ENCODE data around the gene BRMS1.
A peak's percentile ranks its signal among the peaks of the same experiment; 100 is the strongest.

Gene BRMS1

DNA sequence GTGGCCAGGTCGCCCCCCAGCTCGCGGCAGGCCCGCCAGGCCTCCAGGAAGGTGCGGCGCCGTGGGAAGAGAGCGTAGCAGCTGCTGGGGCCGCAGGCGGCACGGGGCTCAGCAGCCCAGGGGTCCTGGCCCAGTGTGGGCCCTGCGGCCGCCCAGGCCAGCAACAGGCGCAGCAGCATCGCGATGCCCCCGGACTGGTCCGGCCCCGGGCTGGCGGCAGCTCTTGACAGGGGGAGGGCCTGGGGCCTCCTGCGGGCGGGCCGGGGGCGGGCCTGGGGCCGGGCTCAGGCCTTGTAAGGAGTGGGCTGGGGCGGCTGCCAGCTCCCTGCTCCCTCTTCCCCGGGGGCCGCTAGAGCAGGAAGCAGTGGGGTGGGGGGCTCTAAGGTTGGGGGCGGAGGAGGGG, 28.1 kb downstream of the BRMS1 start, which contains the start of gene CD248:
CD248 (minus strand) TSS at position 196 of the 403 bp plus-strand sequence; CDS start at position 179, 17 bp downstream.
- Histone ChIP-seq H3K4me3 (ENCODE audit: control insufficient read depth in 1 of 7, extremely low read depth in 1 of 7, insufficient read depth in 4 of 7, low read depth in 2 of 7, low read length in 6 of 7) (peak within 1 kb of the TSS in 5 of 7 experiments; percentile 9 to 65 (median 43)), H3K4me1 (ENCODE audit: control extremely low read depth in 1 of 4, control insufficient read depth in 4 of 4, insufficient read depth in 4 of 4, low read length in 3 of 4) (peaks cover 11 to 53% (median 47%) of the 10 kb centered on the region in 4 experiments), H3K27me3 (replicated peaks in 2 of 5; ENCODE audit: control insufficient read depth in 4 of 5, insufficient read depth in 5 of 5, low read length in 4 of 5) (no peaks in the 10 kb centered on the region), H3K9me3 (ENCODE audit: control extremely low read depth in 1 of 5, control insufficient read depth in 4 of 5, insufficient read depth in 2 of 5, low read depth in 1 of 5, low read length in 4 of 5) (no peaks in the 10 kb centered on the region), H3K36me3 (ENCODE audit: control insufficient read depth in 4 of 4, insufficient read depth in 4 of 4, low read length in 3 of 4) (no peaks in the 10 kb centered on the region), H3K27ac (ENCODE audit: insufficient read depth in 1 of 2, low read depth in 1 of 2, low read length in 2 of 2, poor library complexity in 1 of 2, severe bottlenecking in 2 of 2) (peak within 1 kb of the TSS in 1 of 2 experiments; percentile 58)
- POLR2A ChIA-PET: interaction anchor here (0.7 kb wide), 1 partner anchor 27 kb away, joined by 3 read pairs; no protein-coding TSS in a partner anchor
- WGBS (ENCODE audit: insufficient coverage): 15% methylated on average over 11 of the region's 29 CpGs
- peak in 1 of 3 donors; percentile 27 for DNase-seq
- CTCF ChIA-PET: interaction anchor here (0.8 to 3.4 kb wide), 4 partner anchors 10 to 40 kb away, joined by 3 to 14 read pairs (median 7); no protein-coding TSS in a partner anchor

DNA sequence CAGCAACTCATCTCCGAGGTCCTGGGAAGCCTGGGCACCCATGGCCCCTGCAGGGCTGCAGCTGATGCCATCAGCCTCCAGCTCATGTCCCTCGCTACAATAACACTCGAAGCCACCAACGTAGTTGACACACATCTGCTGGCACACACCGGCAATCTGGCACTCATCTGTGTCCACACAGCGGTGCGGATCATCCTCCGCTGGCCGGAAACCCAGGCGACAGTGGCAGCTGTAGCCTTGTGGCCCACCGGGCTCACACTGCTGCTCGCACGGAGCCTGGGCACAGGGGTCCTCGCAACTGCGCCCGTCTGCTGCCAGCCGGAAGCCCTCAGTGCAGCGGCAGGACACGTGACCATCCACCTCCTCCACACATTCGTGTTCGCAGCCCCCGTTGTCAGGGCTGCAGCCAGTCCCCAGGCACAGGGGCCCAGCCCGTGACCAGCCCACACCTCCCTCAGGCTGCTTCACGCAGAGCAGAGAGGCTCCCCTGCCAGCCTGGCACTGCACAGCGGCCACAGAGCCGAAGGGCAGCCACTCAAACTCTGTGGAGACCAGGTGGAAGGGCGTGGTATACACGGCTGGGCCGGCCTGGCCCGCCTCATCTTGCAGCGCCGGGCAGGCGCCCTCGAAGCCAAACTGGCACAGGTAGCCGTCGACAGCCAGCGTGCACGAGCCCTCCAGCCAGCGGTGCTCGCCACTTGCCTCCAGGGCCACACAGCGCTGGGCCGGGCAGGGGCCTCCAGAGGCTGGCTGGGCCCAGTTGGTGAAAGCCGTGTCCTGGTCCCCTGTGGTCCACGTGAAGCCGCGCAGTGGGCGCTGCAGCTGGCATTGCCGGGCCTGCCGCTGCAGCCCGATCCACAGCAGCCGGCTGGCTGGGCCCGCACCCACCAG, 28.7 kb downstream of the BRMS1 start:
- peak overlapping the region in 1 of 7 experiments; percentile 65 for H3K4me3 ChIP-seq (ENCODE audit: control insufficient read depth in 1 of 7, extremely low read depth in 1 of 7, insufficient read depth in 4 of 7, low read depth in 2 of 7, low read length in 6 of 7)
- no peaks in the 10 kb centered on the region for H3K27me3 ChIP-seq (replicated peaks in 2 of 5; ENCODE audit: control insufficient read depth in 4 of 5, insufficient read depth in 5 of 5, low read length in 4 of 5)
- POLR2A ChIA-PET: no interaction called here
- H3K9me3 ChIP-seq (ENCODE audit: control extremely low read depth in 1 of 5, control insufficient read depth in 4 of 5, insufficient read depth in 2 of 5, low read depth in 1 of 5, low read length in 4 of 5): no peaks in the 10 kb centered on the region
- WGBS (ENCODE audit: insufficient coverage): 92% methylated on average over 52 of the region's 52 CpGs
- H3K27ac ChIP-seq (ENCODE audit: insufficient read depth in 1 of 2, low read depth in 1 of 2, low read length in 2 of 2, poor library complexity in 1 of 2, severe bottlenecking in 2 of 2): no peak overlapping the region
- peaks cover 11 to 58% (median 50%) of the 10 kb centered on the region in 4 experiments for H3K4me1 ChIP-seq (ENCODE audit: control extremely low read depth in 1 of 4, control insufficient read depth in 4 of 4, insufficient read depth in 4 of 4, low read length in 3 of 4)
- no peak for DNase-seq
- CTCF ChIA-PET: interaction anchor here (0.8 to 3.4 kb wide), 4 partner anchors 11 to 39 kb away, joined by 3 to 14 read pairs (median 7); no protein-coding TSS in a partner anchor
- H3K36me3 ChIP-seq (ENCODE audit: control insufficient read depth in 4 of 4, insufficient read depth in 4 of 4, low read length in 3 of 4): no peaks in the 10 kb centered on the region

DNA sequence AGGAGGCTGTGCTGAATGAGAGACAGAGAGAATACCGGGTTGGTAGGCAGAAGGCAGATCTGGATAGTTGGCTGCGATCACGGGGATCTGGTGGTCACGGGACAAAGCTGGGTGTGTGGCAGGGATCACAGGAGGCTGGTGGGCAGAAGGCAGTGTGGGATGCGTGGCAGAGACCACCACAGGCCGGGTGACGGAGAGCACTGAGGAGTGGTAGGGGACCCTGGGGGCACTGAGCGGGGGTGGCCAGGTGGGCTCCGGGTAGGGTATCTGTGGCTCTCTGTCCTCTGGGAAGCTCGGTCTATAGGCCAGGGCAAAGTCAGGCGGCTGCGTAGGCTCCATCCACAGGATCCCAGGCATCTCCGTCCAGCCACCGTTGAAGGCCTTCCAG, 29.4 kb downstream of the BRMS1 start:
- POLR2A ChIA-PET: no interaction called here
- CTCF ChIA-PET: interaction anchor here (3.4 kb wide), 1 partner anchor 17 kb away, joined by 14 read pairs; no protein-coding TSS in a partner anchor
- no peak for DNase-seq
- Histone ChIP-seq H3K27me3 (replicated peaks in 2 of 5; ENCODE audit: control insufficient read depth in 4 of 5, insufficient read depth in 5 of 5, low read length in 4 of 5) (no peaks in the 10 kb centered on the region), H3K9me3 (ENCODE audit: control extremely low read depth in 1 of 5, control insufficient read depth in 4 of 5, insufficient read depth in 2 of 5, low read depth in 1 of 5, low read length in 4 of 5) (no peaks in the 10 kb centered on the region), H3K4me3 (ENCODE audit: control insufficient read depth in 1 of 7, extremely low read depth in 1 of 7, insufficient read depth in 4 of 7, low read depth in 2 of 7, low read length in 6 of 7) (no peak overlapping the region), H3K4me1 (ENCODE audit: control extremely low read depth in 1 of 4, control insufficient read depth in 4 of 4, insufficient read depth in 4 of 4, low read length in 3 of 4) (peaks cover 11 to 58% (median 50%) of the 10 kb centered on the region in 4 experiments), H3K27ac (ENCODE audit: insufficient read depth in 1 of 2, low read depth in 1 of 2, low read length in 2 of 2, poor library complexity in 1 of 2, severe bottlenecking in 2 of 2) (no peak overlapping the region), H3K36me3 (ENCODE audit: control insufficient read depth in 4 of 4, insufficient read depth in 4 of 4, low read length in 3 of 4) (no peaks in the 10 kb centered on the region)
- WGBS (ENCODE audit: insufficient coverage): 94% methylated on average over 14 of the region's 14 CpGs

DNA sequence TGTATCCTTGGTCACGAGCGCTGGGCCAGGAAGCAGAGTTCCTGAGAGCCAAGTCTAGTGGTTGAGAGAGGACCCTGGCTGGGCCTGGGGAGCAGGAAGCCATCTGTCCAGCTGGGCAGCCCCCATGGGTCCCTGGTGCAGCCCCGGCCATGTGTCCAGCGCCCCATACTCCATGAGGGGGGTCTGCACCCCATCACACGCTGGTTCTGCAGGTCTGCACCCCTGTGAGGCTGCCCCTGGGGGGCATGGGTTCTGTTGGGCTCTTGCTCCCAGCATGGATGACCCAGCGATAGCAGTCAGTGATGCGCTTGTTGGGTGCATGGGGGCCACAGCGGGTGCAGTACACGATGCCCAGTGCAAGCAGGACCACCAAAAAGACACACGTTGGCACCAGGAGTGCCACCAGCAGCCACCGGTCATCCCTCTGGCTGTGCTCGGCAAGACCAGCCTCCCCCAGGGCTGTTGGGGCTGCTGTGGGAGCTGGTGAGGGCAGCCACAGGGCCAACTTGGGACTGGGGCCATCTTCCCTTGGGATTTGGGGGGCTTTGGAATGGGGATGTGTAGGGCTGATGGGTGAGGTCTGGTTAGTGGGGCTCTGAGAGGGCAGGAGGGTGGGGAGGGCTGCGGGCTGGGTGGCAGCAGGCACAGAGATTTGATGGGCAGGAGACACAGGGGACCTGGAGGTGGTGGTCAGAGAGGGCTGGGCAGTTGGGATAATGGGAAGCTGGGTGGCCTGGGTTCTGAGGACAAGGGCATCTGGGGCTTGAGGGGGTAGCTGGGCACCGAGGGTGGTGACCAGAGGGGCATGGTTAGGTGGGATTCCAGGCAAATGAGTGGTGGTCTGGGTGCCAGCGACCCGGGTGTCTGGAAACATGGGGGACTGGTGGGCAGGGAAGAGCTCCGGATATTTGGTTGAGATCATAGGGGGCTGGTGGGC, 30.1 kb downstream of the BRMS1 start:
- ChIA-PET POLR2A (no interaction called here), CTCF (interaction anchor here (3.4 to 6.2 kb wide), 3 partner anchors 11 to 27 kb away, joined by 14 to 52 read pairs (median 44); partner anchors contain the start of gene BRMS1)
- H3K9me3 ChIP-seq (ENCODE audit: control extremely low read depth in 1 of 5, control insufficient read depth in 4 of 5, insufficient read depth in 2 of 5, low read depth in 1 of 5, low read length in 4 of 5): no peaks in the 10 kb centered on the region
- H3K4me1 ChIP-seq (ENCODE audit: control extremely low read depth in 1 of 4, control insufficient read depth in 4 of 4, insufficient read depth in 4 of 4, low read length in 3 of 4): peaks cover 11 to 58% (median 50%) of the 10 kb centered on the region in 4 experiments
- no peaks in the 10 kb centered on the region for H3K27me3 ChIP-seq (replicated peaks in 2 of 5; ENCODE audit: control insufficient read depth in 4 of 5, insufficient read depth in 5 of 5, low read length in 4 of 5)
- H3K4me3 ChIP-seq (ENCODE audit: control insufficient read depth in 1 of 7, extremely low read depth in 1 of 7, insufficient read depth in 4 of 7, low read depth in 2 of 7, low read length in 6 of 7): no peak overlapping the region
- H3K36me3 ChIP-seq (ENCODE audit: control insufficient read depth in 4 of 4, insufficient read depth in 4 of 4, low read length in 3 of 4): no peaks in the 10 kb centered on the region
- H3K27ac ChIP-seq (ENCODE audit: insufficient read depth in 1 of 2, low read depth in 1 of 2, low read length in 2 of 2, poor library complexity in 1 of 2, severe bottlenecking in 2 of 2): no peak overlapping the region
- WGBS (ENCODE audit: insufficient coverage): over 99% methylated on average over 17 of the region's 17 CpGs
- DNase-seq: no peak

DNA sequence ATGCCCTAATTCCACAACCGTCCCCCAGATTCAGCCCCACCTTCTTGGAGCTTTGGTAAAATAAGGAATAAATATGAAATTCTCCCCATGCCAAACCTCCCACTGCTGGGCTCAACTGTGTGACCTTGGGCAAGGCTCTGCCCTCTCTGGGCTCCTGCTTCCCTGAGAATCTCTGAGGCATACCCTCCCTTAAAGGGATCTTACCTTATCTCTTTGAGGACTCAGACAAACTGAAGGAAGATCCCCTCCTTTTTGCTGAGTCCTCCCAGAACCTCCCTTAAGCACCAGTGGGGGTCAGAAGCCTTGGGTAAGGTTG, 30.8 kb downstream of the BRMS1 start:
- Histone ChIP-seq H3K9me3 (ENCODE audit: control extremely low read depth in 1 of 5, control insufficient read depth in 4 of 5, insufficient read depth in 2 of 5, low read depth in 1 of 5, low read length in 4 of 5) (no peaks in the 10 kb centered on the region), H3K27ac (ENCODE audit: insufficient read depth in 1 of 2, low read depth in 1 of 2, low read length in 2 of 2, poor library complexity in 1 of 2, severe bottlenecking in 2 of 2) (no peak overlapping the region), H3K4me3 (ENCODE audit: control insufficient read depth in 1 of 7, extremely low read depth in 1 of 7, insufficient read depth in 4 of 7, low read depth in 2 of 7, low read length in 6 of 7) (no peak overlapping the region), H3K36me3 (ENCODE audit: control insufficient read depth in 4 of 4, insufficient read depth in 4 of 4, low read length in 3 of 4) (no peaks in the 10 kb centered on the region), H3K4me1 (ENCODE audit: control extremely low read depth in 1 of 4, control insufficient read depth in 4 of 4, insufficient read depth in 4 of 4, low read length in 3 of 4) (peaks cover 10 to 53% (median 50%) of the 10 kb centered on the region in 4 experiments), H3K27me3 (replicated peaks in 2 of 5; ENCODE audit: control insufficient read depth in 4 of 5, insufficient read depth in 5 of 5, low read length in 4 of 5) (peaks cover 0 to 2% (median 0%) of the 10 kb centered on the region in 5 experiments)
- no peak for DNase-seq
- WGBS (ENCODE audit: insufficient coverage): no CpG with 5 or more reads among the region's 1 CpG
- ChIA-PET CTCF (interaction anchor here (5.6 to 6.6 kb wide), 3 partner anchors 11 to 28 kb away, joined by 44 to 86 read pairs (median 52); partner anchors contain the start of genes BRMS1 and RIN1), POLR2A (no interaction called here)

DNA sequence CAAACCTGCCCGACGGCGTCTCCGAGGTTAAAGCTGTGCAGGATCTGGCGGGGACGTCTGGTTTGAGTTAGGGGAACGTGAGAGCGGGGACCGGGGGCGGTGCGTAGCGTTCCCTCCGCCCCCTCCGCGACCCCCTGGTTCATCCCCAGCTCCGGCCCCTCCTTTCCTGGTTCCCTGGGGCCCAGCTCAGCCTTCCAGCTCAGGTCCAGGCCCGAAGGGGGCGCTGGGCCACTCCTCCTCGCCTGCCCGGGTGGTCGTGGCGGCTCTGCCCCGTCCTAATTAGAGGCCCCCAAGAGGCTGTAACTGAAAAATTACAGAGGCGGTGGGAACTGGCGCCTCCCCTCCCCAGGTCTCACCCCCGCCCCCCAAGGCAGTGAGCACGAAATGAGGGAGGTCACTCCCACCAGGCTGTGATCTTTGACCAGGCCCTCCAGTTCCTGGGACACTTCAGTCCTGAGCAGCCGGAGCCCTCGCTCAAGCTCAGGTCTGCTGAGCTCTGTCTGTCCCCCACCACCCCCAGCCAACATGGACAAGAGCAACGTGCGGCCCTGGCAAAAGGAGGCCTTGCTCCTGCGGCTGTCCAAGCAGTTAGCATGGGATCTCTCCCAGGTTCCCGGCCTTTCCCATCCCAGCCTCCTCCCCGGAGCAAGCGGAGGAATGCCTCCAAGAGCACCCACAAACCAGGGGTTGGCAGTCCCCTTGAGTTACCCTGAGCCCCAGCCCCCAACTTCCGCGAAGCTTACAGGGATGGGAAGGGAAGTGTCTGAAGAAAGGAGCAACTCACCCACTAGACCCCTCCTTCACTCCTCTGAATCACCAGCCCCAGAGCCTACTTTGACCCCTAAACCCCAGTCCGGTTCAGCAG, 31.4 kb downstream of the BRMS1 start:
- Histone ChIP-seq H3K36me3 (ENCODE audit: control insufficient read depth in 4 of 4, insufficient read depth in 4 of 4, low read length in 3 of 4) (no peaks in the 10 kb centered on the region), H3K9me3 (ENCODE audit: control extremely low read depth in 1 of 5, control insufficient read depth in 4 of 5, insufficient read depth in 2 of 5, low read depth in 1 of 5, low read length in 4 of 5) (no peaks in the 10 kb centered on the region), H3K27me3 (replicated peaks in 2 of 5; ENCODE audit: control insufficient read depth in 4 of 5, insufficient read depth in 5 of 5, low read length in 4 of 5) (peaks cover 0 to 2% (median 0%) of the 10 kb centered on the region in 5 experiments), H3K4me1 (ENCODE audit: control extremely low read depth in 1 of 4, control insufficient read depth in 4 of 4, insufficient read depth in 4 of 4, low read length in 3 of 4) (peaks cover 4 to 47% (median 45%) of the 10 kb centered on the region in 4 experiments), H3K27ac (ENCODE audit: insufficient read depth in 1 of 2, low read depth in 1 of 2, low read length in 2 of 2, poor library complexity in 1 of 2, severe bottlenecking in 2 of 2) (peak overlapping the region in 1 of 2 experiments; percentile 58), H3K4me3 (ENCODE audit: control insufficient read depth in 1 of 7, extremely low read depth in 1 of 7, insufficient read depth in 4 of 7, low read depth in 2 of 7, low read length in 6 of 7) (peak overlapping the region in 5 of 7 experiments; percentile 40 to 61 (median 48))
- CTCF ChIA-PET: interaction anchor here (1.0 to 6.6 kb wide), 11 partner anchors 8 to 73 kb away, joined by 3 to 86 read pairs (median 7); partner anchors contain the start of genes BRMS1, RIN1 and YIF1A
- POLR2A ChIA-PET: interaction anchor here (1.3 kb wide), 1 partner anchor 8 kb away, joined by 4 read pairs; no protein-coding TSS in a partner anchor
- no peak for DNase-seq
- 60% methylated on average over 24 of the region's 38 CpGs for WGBS (ENCODE audit: insufficient coverage)
